Stimulated activated CD4-positive, alpha-beta T cell treated with anti-CD3 and anti-CD28 coated beads, TNF-alpha, amount 100 ng/mL, for 1 hour (primary cell): ENCODE results near the gene LRPAP1.

Experiments used
- DNase-seq, 3 donors: peaks; one replicate each; pipeline ENCODE4 v3.0.0-alpha.2; 2020; ENCODE audit warnings: low read depth in 3 of 3, low spot score in 1 of 3

Gene LRPAP1

GRCh38 chr4:3486541-3487540 lies 45.4 kb downstream of the LRPAP1 start:
- no peak for DNase-seq

- no peak for DNase-seq
Measured at GRCh38 chr4:3485886-3486540, 46.2 kb downstream of the LRPAP1 start.

- no peak for DNase-seq
Measured at GRCh38 chr4:3485011-3485791, 47.0 kb downstream of the LRPAP1 start.

- DNase-seq = no peak
Measured at GRCh38 chr4:3484057-3484973, 47.9 kb downstream of the LRPAP1 start.

GRCh38 chr4:3483471-3483921 lies 48.7 kb downstream of the LRPAP1 start:
- DNase-seq = no peak

GRCh38 chr4:3482707-3483106 lies 49.5 kb downstream of the LRPAP1 start:
- no peak for DNase-seq

- DNase-seq = no peak
Measured at GRCh38 chr4:3481783-3482393, 50.3 kb downstream of the LRPAP1 start.

- no peak for DNase-seq
Measured at GRCh38 chr4:3481113-3481531, 51.1 kb downstream of the LRPAP1 start.

GRCh38 chr4:3480528-3481112 lies 51.6 kb downstream of the LRPAP1 start:
- peak; percentile 20 to 69 (median 43) for DNase-seq

- DNase-seq = no peak
Measured at GRCh38 chr4:3479358-3480101, 52.7 kb downstream of the LRPAP1 start.

- no peak for DNase-seq
Measured at GRCh38 chr4:3478446-3479357, 53.5 kb downstream of the LRPAP1 start.

- no peak for DNase-seq
Measured at GRCh38 chr4:3477750-3478430, 54.3 kb downstream of the LRPAP1 start.

- DNase-seq = no peak
Measured at GRCh38 chr4:3476936-3477749, 55.1 kb downstream of the LRPAP1 start.

- DNase-seq = no peak
Measured at GRCh38 chr4:3476341-3476747, 55.9 kb downstream of the LRPAP1 start.

GRCh38 chr4:3475713-3476260 lies 56.4 kb downstream of the LRPAP1 start:
- DNase-seq = no peak
